HG03196 (cell line): ENCODE data around the gene LHX2.
"Not testable (repeated sequence)": the region's sequence is repeated elsewhere in the genome, so short reads cannot be mapped to it uniquely, and the experiment has no call there.

Source experiments
- ATAC-seq: cut with Tn5 transposase; IDR thresholded peaks from one replicate; pipeline ENCODE4 v1.9.1; 2021; ENCODE audit not compliant: unreplicated experiment

Gene LHX2

GRCh38 chr9:124011460-124012301 lies at the start of gene LHX2:
Gene LHX2, plus strand, starts transcription at chr9:124011768. Its CDS starts 581 bp downstream, at chr9:124012349.
- no peak for ATAC-seq

- ATAC-seq, result no peak
Observed at GRCh38 chr9:123964761-123965160, 46.8 kb upstream of the LHX2 start.

GRCh38 chr9:123965801-123966686 lies 45.5 kb upstream of the LHX2 start:
- ATAC-seq, result no peak

- ATAC-seq, result no peak
Observed at GRCh38 chr9:123967323-123967722, 44.2 kb upstream of the LHX2 start.

- ATAC-seq, result no peak
Observed at GRCh38 chr9:123972618-123973017, 39.0 kb upstream of the LHX2 start.

GRCh38 chr9:123973590-123974223 lies 37.9 kb upstream of the LHX2 start:
- no peak for ATAC-seq

- no peak for ATAC-seq
Observed at GRCh38 chr9:123974471-123974870, 37.1 kb upstream of the LHX2 start.

- ATAC-seq, result no peak
Observed at GRCh38 chr9:123975871-123976270, 35.7 kb upstream of the LHX2 start.

GRCh38 chr9:123976579-123976978 lies 35.0 kb upstream of the LHX2 start:
- ATAC-seq, result not testable (repeated sequence)

- no peak for ATAC-seq
Observed at GRCh38 chr9:123978981-123979380, 32.6 kb upstream of the LHX2 start.

GRCh38 chr9:123982535-123982934 lies 29.0 kb upstream of the LHX2 start:
- ATAC-seq, result no peak

GRCh38 chr9:123983047-123983446 lies 28.5 kb upstream of the LHX2 start:
- no peak for ATAC-seq

- no peak for ATAC-seq
Observed at GRCh38 chr9:123984802-123985201, 26.8 kb upstream of the LHX2 start.

- no peak for ATAC-seq
Observed at GRCh38 chr9:123985869-123986268, 25.7 kb upstream of the LHX2 start.

GRCh38 chr9:123990427-123990826 lies 21.1 kb upstream of the LHX2 start:
- no peak for ATAC-seq

GRCh38 chr9:123992679-123993078 lies 18.9 kb upstream of the LHX2 start:
- not testable (repeated sequence) for ATAC-seq

GRCh38 chr9:123996731-123997421 lies 14.7 kb upstream of the LHX2 start:
- no peak for ATAC-seq

GRCh38 chr9:123997665-123998277 lies 13.8 kb upstream of the LHX2 start:
- peak; percentile 50 for ATAC-seq

- no peak for ATAC-seq
Observed at GRCh38 chr9:123998278-123998925, 13.2 kb upstream of the LHX2 start.
